Suprapubic skin (tissue), 4 donors: ENCODE data around the gene GNAQ. TPM values are rescaled to one million over a fixed set of nuclear protein-coding genes. Genes with fewer than 3 reads are reported as not detected.

Source experiments
- DNase-seq, 2 donors: peaks; one replicate each; pipeline ENCODE4 v3.0.0-alpha.2; 2019; ENCODE audit warnings: low spot score in 2 of 2
- H3K27ac ChIP-seq: fragments of 200-600 bp; sonication (generic); one replicate; pipeline ENCODE4 v1.5.1; 2019
- H3K27me3 ChIP-seq: fragments of 200-600 bp; sonication (generic); one replicate; pipeline ENCODE4 v1.5.1; 2019
- H3K36me3 ChIP-seq: fragments of 200-600 bp; sonication (generic); one replicate; pipeline ENCODE4 v1.5.1; 2019
- H3K4me1 ChIP-seq: fragments of 200-600 bp; sonication (generic); one replicate; pipeline ENCODE4 v1.5.1; 2019
- H3K4me3 ChIP-seq: fragments of 200-600 bp; sonication (generic); one replicate; pipeline ENCODE4 v1.5.1; 2019; ENCODE audit warnings: mild to moderate bottlenecking
- H3K9me3 ChIP-seq: fragments of 200-600 bp; sonication (generic); one replicate; pipeline ENCODE4 v1.5.1; 2019
- EP300 ChIP-seq: sonication (generic); formaldehyde crosslinking; IDR thresholded peaks from one replicate; pipeline ENCODE4 v1.6.1; 2017; ENCODE audit warnings: antibody characterized with exemption
- POLR2A ChIP-seq, 2 donors: fragments of 450-650 bp; IDR thresholded peaks; one replicate each; pipeline ENCODE4 v1.6.1; 2017; ENCODE audit warnings: antibody characterized with exemption in 2 of 2, mild to moderate bottlenecking in 2 of 2, moderate library complexity in 2 of 2
- POLR2AphosphoS5 ChIP-seq, 3 donors: sonication (generic); formaldehyde crosslinking; IDR thresholded peaks; one replicate each; pipeline ENCODE4 v1.6.1; 2017; ENCODE audit warnings: antibody characterized with exemption in 3 of 3
- WGBS: methylation state at CpG from one replicate; pipeline ENCODE4 v1.1.5; 2018; 5-methylcytosine and 5-hydroxymethylcytosine counted together
- total RNA-seq, 4 donors: library from RNA; depleted of rRNA; stranded (reverse); fragments of >200 nt; gene quantifications; one replicate each; pipeline ENCODE4 v1.1.0, GENCODE V29; 2016
- TF ChIP-seq, protein P1 (sequence below), 2 donors: fragments of 200-600 bp in 1 of 2; fragments of 450-650 bp in 1 of 2; sonication (generic) in 1 of 2; IDR thresholded peaks; one replicate each; pipeline ENCODE4 v1.5.1; 2016 to 2019; ENCODE audit warnings: antibody characterized with exemption in 2 of 2, mild to moderate bottlenecking in 1 of 2, moderate library complexity in 1 of 2

The GNAQ gene
- total RNA-seq, 4 donors from 2014 or later = 16.0 to 29.0 (median 17.7) TPM

DNA sequence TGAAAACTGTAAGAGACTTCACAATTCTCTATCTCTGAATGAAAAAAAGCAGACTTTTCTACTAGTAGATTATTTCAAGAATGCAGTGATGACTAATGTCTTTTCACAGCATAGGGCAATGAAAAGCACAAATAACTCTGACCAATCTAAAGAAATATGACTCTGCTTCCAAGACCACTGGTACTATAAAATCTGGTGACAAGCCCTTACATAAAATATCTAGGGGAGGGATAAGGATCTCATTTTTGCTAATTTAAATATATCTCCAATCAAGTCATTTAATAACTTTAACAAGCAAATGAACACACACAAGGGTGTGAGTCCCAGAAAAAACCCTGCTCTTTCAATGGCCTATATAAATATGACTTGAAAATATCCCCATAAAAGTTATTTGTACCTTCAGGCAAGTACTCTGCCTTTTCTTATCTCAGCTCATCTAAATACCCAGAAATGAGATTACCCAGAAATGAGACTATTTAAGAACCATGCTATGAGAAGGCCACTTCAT, 105.2 kb downstream of the GNAQ start:
- H3K36me3 ChIP-seq = no peaks in the 10 kb centered on the region
- no peak overlapping the region for H3K4me3 ChIP-seq
- no peaks in the 10 kb centered on the region for H3K27me3 ChIP-seq
- H3K27ac ChIP-seq = no peak overlapping the region
- TF ChIP-seq POLR2A (IDR thresholded peaks at IDR 0.05) (no peak), POLR2AphosphoS5 (IDR thresholded peaks at IDR 0.05) (no peak), EP300 (no peak)
- TF ChIP-seq, protein P1, sequence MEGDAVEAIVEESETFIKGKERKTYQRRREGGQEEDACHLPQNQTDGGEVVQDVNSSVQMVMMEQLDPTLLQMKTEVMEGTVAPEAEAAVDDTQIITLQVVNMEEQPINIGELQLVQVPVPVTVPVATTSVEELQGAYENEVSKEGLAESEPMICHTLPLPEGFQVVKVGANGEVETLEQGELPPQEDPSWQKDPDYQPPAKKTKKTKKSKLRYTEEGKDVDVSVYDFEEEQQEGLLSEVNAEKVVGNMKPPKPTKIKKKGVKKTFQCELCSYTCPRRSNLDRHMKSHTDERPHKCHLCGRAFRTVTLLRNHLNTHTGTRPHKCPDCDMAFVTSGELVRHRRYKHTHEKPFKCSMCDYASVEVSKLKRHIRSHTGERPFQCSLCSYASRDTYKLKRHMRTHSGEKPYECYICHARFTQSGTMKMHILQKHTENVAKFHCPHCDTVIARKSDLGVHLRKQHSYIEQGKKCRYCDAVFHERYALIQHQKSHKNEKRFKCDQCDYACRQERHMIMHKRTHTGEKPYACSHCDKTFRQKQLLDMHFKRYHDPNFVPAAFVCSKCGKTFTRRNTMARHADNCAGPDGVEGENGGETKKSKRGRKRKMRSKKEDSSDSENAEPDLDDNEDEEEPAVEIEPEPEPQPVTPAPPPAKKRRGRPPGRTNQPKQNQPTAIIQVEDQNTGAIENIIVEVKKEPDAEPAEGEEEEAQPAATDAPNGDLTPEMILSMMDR (IDR thresholded peaks at IDR 0.05) = no peak
- DNase-seq = no peak
- no peaks in the 10 kb centered on the region for H3K9me3 ChIP-seq
- peaks cover 17% of the 10 kb centered on the region for H3K4me1 ChIP-seq

DNA sequence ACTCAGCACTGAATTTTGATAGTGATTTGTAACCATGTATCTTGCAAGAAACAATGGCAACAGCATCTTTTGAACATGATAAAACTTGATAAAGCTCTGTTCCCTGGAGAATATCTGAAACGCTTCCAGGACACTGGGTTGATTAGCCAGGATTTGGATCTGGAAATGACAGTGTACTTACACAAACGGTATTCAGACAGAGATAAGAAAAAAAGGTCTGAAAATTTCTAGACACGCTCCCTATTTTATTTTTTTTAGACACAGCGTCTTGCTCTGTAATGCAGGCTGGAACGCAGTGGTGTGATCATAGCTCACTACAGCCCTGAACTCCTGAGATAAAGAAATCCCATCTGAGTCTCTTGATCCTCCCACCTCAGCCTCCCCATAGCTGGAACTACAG, 109.0 kb downstream of the GNAQ start:
- peaks cover 2% of the 10 kb centered on the region for H3K36me3 ChIP-seq
- 64% methylated on average over 5 of the region's 5 CpGs for WGBS
- no peak overlapping the region for H3K27ac ChIP-seq
- H3K4me1 ChIP-seq = peaks cover 17% of the 10 kb centered on the region
- H3K27me3 ChIP-seq = no peaks in the 10 kb centered on the region
- H3K4me3 ChIP-seq = no peak overlapping the region
- no peaks in the 10 kb centered on the region for H3K9me3 ChIP-seq
- TF ChIP-seq POLR2AphosphoS5 (IDR thresholded peaks at IDR 0.05) (no peak), POLR2A (IDR thresholded peaks at IDR 0.05) (no peak), EP300 (no peak)
- TF ChIP-seq, protein P1 (IDR thresholded peaks at IDR 0.05) = no peak
- no peak for DNase-seq

DNA sequence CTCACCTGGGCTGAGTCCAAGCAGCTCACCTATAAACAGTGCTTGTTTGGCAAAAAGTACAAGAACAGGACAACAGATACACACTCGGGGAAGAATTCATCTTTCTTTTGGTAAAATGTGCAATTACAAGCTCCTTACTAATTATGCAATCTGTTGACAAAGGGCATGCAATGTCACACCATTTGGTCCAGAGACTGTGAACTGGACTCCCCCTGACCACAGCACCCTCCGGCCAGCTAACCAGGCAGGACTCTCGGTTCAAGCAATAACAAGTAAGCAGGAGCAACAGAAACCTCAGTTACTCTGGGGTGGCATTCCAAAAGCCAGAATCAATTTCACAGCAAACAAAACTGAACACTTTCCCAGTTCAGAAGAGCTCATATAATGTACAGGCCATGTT, 113.8 kb downstream of the GNAQ start:
- Histone ChIP-seq H3K27me3 (no peaks in the 10 kb centered on the region), H3K9me3 (no peaks in the 10 kb centered on the region), H3K36me3 (peaks cover 2% of the 10 kb centered on the region), H3K4me1 (no peaks in the 10 kb centered on the region), H3K27ac (no peak overlapping the region), H3K4me3 (no peak overlapping the region)
- TF ChIP-seq POLR2A (IDR thresholded peaks at IDR 0.05) (no peak), EP300 (no peak), POLR2AphosphoS5 (IDR thresholded peaks at IDR 0.05) (no peak)
- TF ChIP-seq, protein P1 (IDR thresholded peaks at IDR 0.05) = no peak
- no peak for DNase-seq
- 84% methylated on average over 3 of the region's 3 CpGs for WGBS

DNA sequence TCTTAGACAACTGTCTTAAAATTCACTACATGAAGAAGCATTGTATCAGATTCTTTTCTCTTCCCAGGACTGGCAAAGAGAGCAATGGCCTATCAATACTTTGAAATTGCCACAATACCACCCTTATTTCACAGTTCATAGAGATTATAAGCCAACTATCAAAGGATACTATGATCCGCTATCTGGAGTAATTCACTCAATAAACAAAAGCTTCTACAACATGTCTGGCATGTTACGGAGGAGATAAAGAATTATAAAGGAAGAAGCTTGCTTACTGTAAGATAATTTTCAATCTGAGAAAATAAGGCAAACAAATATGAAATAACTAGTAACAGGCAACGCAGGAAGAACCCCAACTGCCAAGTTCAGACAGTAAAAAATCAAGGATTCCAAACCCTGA, 114.8 kb downstream of the GNAQ start:
- Histone ChIP-seq H3K27ac (no peak overlapping the region), H3K9me3 (no peaks in the 10 kb centered on the region), H3K27me3 (no peaks in the 10 kb centered on the region), H3K4me3 (no peak overlapping the region), H3K36me3 (peaks cover 2% of the 10 kb centered on the region), H3K4me1 (no peaks in the 10 kb centered on the region)
- TF ChIP-seq POLR2A (IDR thresholded peaks at IDR 0.05) (no peak), POLR2AphosphoS5 (IDR thresholded peaks at IDR 0.05) (no peak), EP300 (no peak)
- TF ChIP-seq, protein P1 (IDR thresholded peaks at IDR 0.05) = no peak
- no peak for DNase-seq
- WGBS = 75% methylated on average over 3 of the region's 3 CpGs

DNA sequence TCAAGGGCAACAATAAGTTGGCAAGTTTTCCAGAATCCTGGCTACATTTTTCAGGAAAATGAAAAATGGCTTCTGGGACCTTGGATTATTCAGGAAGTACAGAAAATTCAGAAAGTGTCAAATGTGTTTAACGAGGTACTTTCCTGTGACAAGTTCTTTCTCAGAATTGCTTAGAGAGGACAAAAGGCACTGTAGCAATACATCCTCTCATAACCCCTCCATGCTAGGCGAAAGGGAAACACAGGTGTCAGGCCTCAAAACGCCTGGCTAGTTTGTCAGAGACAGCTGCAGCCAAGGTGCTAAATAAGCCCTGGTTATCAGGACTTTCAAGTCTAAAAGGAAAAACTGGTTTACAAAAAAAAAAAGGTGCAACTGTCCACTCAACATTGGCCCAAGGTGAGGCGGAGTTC, 115.2 kb downstream of the GNAQ start:
- Histone ChIP-seq H3K27me3 (no peaks in the 10 kb centered on the region), H3K36me3 (peaks cover 2% of the 10 kb centered on the region), H3K9me3 (no peaks in the 10 kb centered on the region), H3K4me1 (no peaks in the 10 kb centered on the region), H3K4me3 (no peak overlapping the region), H3K27ac (no peak overlapping the region)
- DNase-seq = no peak
- no peak for TF ChIP-seq POLR2A (IDR thresholded peaks at IDR 0.05)
- TF ChIP-seq POLR2AphosphoS5 (IDR thresholded peaks at IDR 0.05) = no peak
- TF ChIP-seq, protein P1 (IDR thresholded peaks at IDR 0.05) = no peak
- no peak for TF ChIP-seq EP300
- 81% methylated on average over 4 of the region's 4 CpGs for WGBS
